ENCODE results near the gene MEG3.
"Not testable (repeated sequence)": the region's sequence is repeated elsewhere in the genome, so short reads cannot be mapped to it uniquely, and the experiment has no call there.

MEG3 gene

DNA sequence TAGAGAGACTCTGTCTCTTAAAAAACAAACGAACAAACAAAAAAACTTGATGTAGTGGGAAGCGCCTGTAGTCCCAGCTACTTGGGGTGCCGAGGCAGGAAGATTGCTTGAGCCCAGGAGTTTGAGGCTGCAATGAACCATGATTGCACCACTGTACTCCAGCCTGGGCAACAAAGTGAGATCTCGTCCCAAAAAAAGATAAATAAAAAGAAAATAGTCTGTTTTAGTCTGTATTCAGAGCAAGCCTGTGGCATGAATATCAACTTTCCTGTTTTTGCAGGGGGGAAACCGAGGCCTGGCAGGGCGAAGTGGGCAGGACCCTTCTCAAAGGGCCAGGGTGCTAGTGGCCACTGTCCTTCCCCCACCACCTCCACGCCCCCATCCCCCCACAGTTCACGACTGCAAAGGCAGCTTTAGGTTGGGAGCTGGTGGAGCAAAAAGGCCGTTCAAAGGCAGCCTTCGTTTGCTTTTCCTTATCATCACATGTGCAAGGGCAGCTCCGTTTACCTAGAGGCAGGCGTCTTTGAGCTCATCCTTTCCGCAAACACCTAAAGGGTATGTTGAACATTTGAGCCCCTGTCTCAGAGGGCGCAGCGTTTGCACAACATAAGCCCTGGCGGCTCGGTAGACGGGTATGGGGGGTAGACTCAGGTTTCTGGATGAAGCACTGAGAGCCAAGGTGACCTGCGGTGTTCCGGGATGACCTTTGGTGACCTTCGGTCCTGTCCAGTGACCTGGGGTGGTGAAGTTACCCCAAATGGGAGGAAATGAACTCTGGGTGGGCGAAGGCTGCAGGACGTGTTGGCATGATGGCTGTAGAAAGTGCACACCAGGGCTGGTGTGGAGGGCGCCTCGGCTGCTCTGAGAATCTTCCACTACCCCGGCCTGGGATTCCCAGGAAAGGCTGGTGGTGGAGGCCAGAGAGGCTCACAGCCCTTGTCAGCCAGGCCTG, 8.7 kb upstream of the MEG3 start:
- DNase-seq: no peak

DNA sequence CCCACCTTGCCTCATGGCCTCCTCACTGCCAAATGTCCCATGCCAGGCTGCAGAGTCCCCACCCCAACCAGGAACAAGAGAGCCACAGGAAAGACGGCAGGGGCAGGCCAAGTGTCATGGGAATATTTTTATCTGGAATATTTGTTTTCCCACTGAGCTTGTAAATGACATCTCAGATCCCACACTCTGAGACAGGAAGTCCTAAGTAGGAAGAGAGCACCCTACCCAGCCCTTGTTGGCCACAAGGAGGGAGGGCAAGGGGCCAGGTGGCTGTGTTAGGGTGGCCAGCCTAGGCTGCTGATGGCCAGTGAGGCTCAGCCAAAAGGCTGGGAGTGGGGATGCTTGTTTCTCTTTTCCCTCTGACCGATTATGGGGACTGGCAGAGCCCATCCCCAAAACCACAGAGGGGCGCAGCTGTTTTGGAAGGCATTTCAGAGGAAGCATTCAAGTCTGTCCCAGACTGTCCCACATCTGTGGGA, 7.7 kb upstream of the MEG3 start:
- DNase-seq: no peak

DNA sequence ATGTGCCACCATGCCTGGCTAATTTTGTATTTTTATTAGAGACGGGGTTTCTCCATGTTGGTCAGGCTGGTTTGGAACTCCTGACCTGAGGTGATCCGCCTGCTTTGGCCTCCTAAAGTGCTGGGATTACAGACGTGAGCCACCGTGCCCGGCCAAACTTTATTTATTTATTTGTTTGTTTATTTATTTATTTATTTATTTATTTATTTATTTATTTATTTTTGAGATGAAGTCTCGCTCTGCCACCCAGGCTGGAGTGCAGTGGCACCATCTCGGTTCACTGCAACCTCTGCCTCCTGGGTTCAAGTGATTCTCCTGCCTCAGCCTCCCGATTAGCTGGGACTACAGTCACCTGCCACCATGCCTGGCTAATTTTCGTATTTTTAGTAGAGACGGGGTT, 7.0 kb upstream of the MEG3 start:
- not testable (repeated sequence) for DNase-seq

DNA sequence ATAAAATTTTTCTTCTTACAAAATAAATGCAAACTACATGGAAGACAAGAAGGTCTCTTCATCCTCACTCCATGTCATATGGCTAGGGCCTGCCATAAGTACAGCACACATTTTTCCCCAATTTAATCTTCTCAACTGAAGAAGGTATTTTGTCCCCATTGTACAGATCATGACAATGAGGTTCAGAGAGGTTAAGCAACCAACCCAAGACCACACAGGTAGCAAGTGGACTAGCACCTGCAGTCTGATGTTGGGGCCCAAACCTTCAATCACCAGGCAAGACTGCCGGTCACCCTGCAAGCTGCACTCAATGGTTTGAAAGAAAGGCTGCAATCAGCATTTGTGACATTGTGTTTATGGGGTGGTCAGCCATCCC, 6.5 kb upstream of the MEG3 start:
- no peak for DNase-seq

DNA sequence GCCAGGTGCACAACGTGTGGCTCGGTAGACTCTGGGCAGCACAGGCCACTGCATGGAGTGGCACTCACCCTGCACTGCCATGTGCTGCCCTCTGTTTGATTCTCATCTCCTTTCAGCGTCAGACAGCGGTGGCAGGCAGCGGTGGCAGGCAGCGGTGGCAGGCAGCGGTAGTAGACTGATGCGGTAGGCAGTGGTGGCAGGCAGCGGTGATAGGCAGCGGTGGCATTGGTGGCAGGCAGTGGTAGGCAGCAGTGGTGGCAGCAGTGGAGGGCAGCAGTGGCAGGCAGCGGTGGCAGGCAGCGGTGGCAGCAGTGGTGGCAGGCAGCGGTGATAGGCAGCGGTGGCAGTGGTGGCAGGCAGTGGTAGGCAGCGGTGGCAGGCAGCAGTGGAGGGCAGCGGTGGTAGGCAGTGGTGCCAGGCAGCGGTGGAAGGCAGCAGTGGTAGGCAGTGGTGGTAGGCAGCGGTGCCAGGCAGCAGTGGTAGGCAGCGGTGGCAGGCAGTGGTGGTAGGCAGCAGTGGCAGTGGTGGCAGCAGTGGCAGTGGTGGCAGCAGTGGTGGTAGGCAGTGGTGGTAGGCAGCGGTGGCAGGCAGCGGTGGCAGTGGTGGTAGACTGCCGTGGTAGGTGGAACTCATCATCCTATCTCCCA, 6.0 kb upstream of the MEG3 start:
- no peak for DNase-seq

DNA sequence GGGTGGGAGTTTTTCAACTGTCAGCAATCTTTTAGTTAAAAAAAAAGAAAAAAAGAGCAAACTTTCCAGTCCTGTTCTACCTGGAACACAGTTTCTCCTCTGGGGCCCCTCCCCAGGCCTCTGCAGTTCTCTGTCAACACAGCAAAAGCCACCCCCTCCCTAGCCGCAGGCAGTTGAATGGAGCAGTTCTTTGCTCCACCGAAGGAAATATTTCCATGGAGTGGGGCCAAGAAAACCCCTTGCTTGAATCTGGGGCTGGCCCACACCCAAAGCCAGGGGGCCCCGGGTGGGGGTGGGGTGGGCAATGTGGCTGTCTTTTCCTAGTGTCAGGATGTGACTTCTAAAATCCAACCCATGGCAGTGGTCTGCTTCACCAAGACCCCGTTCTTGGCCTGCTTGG, 5.0 kb upstream of the MEG3 start:
- no peak for DNase-seq

DNA sequence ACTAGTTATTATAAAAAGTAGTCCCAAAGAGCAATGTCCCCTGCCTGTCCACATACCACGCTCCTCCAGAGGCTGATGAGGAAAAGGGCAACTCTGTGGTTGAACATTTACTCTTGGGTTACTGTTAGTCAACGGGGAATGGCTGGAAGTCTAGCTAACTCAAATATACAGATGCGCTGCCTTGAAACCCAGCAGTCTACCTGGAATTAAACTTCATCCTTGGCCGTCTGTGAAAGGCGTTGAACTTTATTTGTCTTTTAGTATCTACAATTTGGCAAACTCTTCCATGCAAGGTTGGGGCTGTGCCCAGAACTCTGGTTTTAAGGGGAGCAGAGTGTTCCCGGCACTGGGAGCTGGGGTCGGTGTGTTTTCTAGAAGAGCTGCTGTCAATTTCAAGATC, 3.9 kb upstream of the MEG3 start:
- DNase-seq: no peak

DNA sequence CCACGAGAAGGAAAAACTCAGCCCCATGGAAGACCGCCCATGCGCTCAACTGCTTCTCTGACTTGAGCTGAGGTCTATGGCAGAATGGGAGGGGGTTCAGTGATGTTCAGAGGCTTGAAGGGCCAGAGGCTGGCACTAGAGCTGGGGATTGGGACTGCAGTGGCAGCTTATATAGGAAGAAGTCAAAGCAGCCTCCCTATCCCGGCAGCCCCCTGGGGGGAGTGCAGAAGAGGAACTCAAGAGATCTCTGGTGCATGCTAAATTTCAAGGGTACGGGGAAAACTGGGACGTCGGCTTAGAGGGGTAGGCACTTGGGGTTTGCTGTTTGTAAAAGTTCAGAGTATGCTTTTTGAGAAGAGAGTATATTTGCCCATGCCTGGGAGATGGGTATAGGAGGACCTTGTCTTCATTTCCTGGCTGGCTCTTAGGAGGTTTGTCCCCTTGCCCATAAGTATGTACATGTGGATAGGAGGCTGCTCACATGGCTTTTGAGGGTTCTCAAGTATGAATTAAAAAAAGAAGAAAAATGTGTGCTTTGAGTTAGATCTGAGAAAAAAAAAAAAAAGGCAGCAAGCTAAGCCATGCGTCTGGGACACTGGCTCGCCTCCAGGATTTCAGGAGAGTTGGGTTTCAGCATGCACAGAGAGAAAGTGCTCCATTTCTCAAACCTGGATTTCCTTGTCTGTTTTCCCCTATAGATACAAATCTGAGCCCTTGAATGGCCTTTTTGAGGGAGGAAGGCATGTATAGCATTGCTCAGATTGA, 3.2 kb upstream of the MEG3 start:
- no peak for DNase-seq

DNA sequence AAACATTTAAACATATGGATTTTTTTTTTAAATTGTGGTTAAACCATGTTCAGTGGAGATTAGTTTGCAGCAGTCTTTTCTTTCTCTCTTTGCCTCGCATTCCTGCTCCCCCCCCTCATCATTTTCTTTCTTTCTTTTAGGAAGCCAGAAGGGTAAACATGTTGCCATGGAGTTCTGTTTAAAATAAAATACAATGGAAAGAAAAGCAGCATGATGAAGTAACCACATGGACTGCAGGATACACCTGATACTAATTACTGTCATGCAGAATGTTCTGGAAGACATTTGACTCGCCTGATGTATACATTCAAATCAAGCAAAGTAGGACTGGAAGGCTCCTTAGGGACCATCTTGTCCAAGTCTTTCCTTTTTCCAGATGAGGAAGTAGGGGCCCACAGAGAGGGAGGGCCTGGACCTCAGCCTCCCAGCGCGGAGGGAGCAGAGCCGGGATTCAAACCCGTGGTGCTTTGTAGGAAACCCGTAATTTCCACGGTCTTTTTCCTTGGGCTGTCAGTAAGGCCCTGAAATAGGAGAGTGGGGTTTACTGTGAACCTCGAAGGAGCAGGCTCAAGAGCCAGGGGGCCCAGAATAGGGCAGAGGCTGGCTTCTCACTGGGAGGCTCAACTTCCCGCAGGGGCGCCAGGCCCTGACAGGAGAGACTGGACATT, 2.4 kb upstream of the MEG3 start:
- DNase-seq: no peak

DNA sequence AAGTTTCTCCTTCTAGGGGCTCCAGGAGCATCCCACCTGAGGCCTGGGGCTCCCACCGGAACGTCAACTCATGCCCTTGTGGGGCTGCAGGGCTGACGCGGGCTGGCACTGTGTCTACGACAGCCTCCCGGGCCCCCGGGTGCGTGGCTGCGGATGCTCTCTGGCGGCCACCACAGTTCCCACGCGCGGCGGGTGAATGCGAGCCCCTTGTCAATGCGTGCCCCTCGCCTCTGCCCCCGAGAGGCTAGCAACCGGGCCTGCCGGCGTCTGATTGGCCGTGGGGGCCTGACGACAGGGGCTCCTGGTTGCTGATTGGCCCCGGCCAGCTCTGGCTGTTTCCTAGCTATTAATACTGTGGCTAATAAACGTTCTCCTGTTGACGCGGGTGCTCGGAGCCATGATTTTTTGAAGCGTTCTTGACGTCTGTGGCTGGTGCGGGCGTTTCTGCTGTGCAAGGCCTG, 1.8 kb upstream of the MEG3 start:
- DNase-seq: no peak

DNA sequence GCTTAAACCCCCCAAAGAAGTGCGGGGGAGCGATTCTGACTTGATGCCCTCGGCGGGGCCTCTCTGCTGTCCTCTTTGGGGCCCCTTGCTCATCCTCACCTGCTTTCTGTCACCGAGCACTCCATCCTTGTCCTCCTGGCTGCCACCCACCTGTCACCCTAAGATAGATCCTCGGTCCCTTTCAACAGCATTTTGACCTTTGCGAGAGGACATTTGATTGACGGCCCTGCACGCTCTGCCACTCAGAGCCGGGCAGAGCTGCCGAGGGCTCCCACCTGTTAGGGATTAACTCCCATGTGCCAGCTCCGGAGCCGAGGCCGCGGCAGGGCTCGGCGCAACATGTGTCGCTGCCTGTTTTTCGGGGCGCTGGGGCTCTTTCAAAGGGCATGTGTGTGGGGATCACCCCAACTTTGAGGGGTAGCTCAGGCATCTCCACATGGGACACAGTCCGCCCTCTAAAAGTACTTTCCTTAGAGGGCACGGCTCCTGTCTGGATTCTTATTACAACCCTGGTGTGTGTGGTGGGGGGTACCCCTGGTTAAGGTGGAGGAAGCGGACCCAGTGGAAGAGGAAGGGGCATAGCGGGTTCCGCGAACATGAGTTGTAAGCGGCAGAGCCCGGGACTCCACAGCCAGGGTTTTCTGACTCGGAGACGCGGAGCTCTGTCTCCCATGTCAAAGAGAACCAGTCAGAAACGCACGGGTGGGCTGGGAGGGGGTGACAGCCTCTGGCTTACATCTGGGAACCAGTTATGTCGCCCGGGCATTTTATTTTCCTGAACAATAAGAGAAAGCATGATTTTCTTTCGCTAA, 811 bp upstream of the MEG3 start:
- no peak for DNase-seq

DNA sequence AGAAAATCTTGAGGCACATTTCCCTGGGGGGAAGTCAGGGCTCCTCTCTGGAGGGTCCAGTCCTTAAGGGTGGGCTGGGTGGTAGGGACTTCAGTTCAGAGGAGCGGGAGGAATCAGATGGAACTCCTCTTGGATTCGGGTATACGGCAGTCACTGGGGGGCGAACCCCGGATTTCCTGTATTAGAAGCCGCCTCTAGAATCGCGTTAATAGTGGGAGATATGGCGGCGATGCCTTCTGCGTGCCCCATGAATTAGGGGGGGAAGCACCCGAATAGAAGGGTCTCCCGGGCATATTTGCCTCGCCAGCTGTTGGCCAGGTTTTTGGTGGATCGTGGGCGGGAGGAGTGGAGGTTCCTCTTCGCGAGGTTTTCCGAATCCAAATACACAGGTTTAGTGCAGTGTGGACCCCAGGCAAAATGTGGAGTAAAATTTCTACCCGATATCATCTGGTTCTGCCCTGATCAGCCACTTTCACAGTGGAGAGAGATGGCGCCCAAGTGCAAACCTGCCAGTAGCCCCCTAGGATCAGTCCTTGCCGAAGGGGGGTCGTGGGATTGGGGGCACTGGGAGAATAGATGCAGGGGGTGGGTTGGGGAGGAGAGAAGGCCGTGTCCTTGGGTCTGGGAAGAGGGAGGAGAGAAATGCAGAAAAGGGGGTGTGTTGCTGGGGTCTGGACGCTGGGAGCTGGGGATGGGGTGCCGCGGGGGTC, 628 bp downstream of the MEG3 start:
- DNase-seq: no peak

DNA sequence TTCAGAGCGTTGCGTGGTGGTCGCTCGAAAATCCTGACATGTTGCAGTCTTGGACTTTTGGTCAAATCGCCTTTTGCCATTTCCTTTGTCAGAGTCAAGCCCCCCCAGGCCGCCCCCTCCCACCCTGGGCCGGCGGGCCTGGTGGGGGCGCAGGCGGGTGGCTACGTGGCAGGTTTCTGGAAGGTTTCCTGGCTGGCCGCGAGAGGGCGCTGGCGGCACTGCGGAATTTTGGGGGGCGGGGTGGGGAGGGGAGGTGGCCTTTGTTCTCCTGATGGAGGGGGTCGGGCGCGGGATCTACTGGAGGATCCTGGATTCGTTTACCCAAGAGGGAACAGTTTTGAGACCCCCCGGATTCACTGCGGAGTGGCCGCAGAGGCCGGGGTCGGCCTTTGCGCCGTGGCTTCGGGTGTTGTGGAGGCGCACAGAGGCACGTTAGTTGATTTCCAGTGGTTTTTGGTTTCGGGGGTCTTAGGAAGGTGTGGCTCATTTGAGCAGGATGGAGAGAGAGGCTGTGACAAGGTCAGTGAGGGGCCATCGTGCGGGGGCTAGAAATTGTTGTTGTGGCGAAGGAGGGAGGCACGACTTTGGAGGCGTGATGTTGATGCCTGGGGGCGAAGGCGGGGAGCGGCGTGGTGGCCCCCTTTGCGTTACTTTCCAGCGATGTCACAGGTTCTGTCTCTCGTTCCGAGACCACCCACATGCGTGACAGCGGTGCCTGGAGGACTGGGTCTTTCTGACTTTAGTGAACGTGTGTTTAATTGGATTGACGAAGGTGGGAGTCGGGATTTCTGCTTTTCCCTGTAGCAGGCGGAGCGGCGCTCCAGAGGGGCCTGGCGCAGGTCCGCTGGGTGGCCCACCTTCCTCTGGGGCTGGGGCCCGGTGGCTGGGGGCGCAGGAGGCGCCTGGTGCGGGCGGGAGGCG, 1.4 kb downstream of the MEG3 start:
- no peak for DNase-seq

DNA sequence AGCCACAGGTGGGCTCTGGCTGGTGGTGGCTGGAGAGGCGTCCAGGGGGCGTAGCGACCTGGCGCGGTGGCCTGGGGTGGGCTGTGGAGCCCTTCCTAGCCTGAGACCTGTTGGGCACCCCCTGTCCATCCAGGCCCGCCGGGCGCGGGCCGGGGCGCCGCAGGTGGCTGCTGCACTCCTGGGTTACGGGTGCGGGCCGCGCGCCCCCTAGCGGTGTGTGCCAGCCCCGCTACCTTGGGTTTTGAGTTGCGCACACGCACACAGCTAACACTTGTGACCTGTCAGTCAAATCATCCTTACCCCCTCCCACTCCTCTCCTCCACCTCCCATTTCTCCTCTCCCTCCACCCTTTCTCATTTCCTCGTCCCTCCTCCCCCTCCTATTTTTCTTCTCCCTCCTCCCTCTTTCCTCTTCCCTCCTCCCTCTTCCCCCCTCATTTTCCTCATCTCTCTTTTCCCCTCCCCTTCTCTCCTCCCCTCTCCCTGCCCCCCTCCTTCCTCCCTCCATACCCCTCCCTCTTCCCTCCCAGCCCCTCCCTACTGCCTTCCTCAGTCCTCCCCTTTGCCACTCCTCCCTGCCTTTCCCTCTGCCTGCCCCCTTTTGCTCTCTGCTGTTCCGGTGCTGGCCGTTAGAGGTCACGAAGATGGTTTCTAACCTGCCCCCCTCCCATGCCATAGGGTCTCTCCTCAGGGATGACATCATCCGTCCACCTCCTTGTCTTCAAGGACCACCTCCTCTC, 2.3 kb downstream of the MEG3 start:
- DNase-seq: no peak

DNA sequence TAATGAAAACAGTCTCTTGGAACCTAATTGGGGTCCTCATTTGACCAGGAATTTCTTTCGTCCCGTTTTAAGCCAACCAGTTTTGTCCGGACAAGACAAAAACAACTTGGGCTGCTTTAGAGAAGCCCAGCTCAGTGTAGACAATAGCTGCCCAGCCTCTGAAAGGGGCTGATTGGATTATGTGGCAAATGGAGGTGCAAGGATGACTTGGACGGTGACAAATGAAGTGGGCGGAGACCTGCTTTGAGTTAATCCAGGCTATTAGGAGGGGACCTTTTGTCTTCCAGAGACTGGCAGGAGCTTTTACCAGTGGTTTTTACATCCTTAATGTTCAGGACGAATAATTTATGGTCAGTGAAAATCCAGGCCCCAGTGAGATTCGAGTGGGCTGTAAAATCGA, 4.8 kb downstream of the MEG3 start:
- no peak for DNase-seq

DNA sequence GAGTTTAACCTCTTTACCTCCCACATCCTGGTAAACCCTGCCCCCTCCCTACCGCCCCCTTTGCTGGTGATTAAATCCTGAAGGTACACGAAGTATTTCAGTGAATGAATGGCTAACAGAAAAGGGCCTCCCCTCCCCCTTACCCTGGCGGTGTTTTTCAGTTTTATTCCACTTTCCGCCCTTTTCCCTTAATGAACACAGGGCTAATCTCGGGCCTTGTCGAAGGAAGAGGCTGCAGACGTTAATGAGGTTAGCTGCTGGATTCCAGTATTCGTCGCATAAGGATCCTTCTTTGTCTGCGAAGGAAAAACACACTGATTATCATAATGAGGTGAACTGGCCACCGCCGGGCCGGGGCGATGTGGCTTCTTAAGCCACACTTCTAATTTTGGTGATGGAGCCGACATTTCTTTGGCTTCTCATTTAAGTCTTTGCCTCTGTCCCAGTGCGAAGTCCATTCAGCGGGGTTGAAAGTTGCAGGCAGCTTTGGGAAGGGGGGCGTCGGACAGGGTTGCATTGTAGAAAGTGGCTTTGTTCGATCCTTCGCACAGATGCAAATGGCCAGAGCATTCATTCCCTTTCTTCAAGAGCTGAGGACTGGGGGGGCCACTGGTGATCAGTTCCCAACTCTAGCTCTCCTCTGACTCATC, 6.5 kb downstream of the MEG3 start:
- no peak for DNase-seq

DNA sequence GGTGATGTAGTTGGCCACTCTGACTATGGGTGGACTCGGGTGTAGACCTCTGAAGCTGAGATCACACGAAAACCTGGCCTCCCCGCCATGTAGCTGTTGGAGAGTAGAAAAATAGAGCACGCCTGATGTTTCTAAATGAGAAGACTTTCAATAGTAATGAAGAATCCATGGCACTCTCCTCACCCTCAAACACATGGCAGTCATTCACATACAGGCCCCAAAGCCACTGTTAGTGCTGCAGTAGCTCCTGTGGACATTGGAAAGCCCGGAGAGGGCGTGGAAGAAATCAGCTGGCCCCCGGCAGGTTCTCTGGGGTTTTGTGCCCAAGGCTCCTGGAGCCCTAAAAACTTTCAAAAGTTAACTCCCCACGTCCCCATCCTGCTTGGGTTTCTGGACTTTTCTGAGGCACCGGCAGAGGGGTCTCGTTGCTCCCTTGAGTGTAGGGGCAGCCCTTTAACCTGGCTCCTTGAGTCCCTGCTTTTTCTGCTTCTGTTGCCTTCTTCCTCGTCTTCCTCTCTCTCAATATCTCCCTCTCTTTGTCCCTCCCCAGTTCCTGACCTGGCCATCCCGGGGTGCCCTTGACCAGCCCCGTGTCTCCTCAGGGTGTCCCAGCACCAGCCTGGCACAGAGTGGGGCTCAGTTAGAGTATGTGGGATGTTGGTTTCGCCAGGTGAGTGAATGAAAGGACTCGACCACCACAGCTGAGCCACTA, 8.3 kb downstream of the MEG3 start:
- no peak for DNase-seq

Data from NCI-H2081 treated with DMSO at 0.1 percent for 48 hours (cell line).